MCF 10A (cell line): ENCODE measurements around the gene PAX6. TPM values are rescaled to one million over a fixed set of nuclear protein-coding genes. Genes with fewer than 3 reads are reported as not detected.

Experiments
- BruUV-seq: library from RNA; stranded (reverse); fragments of 400-500 nt; replicated peaks from 2 replicates; lab custom pipeline; 2021; lab: Mats Ljungman, UMichigan
- CTCF ChIA-PET: fragments of 300-600 bp; sonication (Branson Sonifier 250); formaldehyde crosslinking; extraction: SDS; loops from one replicate; lab custom pipeline; 2021; ENCODE audit warnings: antibody characterized with exemption, inconsistent platforms; lab: Yijun Ruan, JAX
- POLR2A ChIA-PET: fragments of 300-600, 350-650 bp; sonication (Branson Sonifier 250); formaldehyde crosslinking; extraction: SDS; loops from one replicate; lab custom pipeline; 2020; ENCODE audit warnings: antibody characterized with exemption, inconsistent platforms; lab: Yijun Ruan, JAX
- DNase-seq: peaks from one replicate; pipeline ENCODE4 v3.0.0-alpha.2; 2018; ENCODE audit not compliant: unreplicated experiment
- H3K27ac Mint-ChIP-seq: one replicate; pipeline ENCODE4 v1.8.0; 2022; ENCODE audit warnings: mild to moderate bottlenecking, low read depth, mixed read lengths; ENCODE audit not compliant: unreplicated experiment
- H3K27me3 Mint-ChIP-seq: one replicate; pipeline ENCODE4 v1.8.0; 2022; ENCODE audit warnings: mixed read lengths; ENCODE audit not compliant: insufficient read depth, unreplicated experiment
- H3K36me3 Mint-ChIP-seq: one replicate; pipeline ENCODE4 v1.8.0; 2022; ENCODE audit warnings: mild to moderate bottlenecking, moderate library complexity, mixed read lengths; ENCODE audit not compliant: insufficient read depth, unreplicated experiment
- H3K4me1 Mint-ChIP-seq: one replicate; pipeline ENCODE4 v1.8.0; 2022; ENCODE audit warnings: mixed read lengths; ENCODE audit not compliant: insufficient read depth, unreplicated experiment
- H3K4me3 Mint-ChIP-seq: one replicate; pipeline ENCODE4 v1.8.0; 2022; ENCODE audit warnings: mild to moderate bottlenecking, moderate library complexity, mixed read lengths; ENCODE audit not compliant: unreplicated experiment
- H3K9me3 Mint-ChIP-seq: one replicate; pipeline ENCODE4 v1.8.0; 2022; ENCODE audit warnings: mixed read lengths; ENCODE audit not compliant: unreplicated experiment
- intact Hi-C: fragments of 100-400 bp; cut with micrococcal nuclease; formaldehyde crosslinking; loops from 2 replicates; pipeline ENCODE4 v1.14.1; 2022
- total RNA-seq: library from RNA; stranded (reverse); gene quantifications from 2 replicates; pipeline ENCODE4 v1.2.3, GENCODE V29; 2022
- TF ChIP-seq, protein P1 (sequence below): fragments of 200-600 bp; IDR thresholded peaks from one replicate; pipeline ENCODE4 v1.8.0; 2022; ENCODE audit warnings: antibody characterized with exemption, mild to moderate bottlenecking; ENCODE audit not compliant: unreplicated experiment

PAX6 gene
- total RNA-seq, 1 experiment from 2014 or later, result not detected

- intact Hi-C loops, result no loop called here
- DNase-seq, result no peak
- Mint-ChIP-seq H3K36me3 (no peaks in the 10 kb centered on the region), H3K4me1 (peaks cover 6% of the 10 kb centered on the region), H3K9me3 (no peaks in the 10 kb centered on the region), H3K27me3 (peaks cover 54% of the 10 kb centered on the region), H3K27ac (no peak overlapping the region), H3K4me3 (no peak overlapping the region)
- TF ChIP-seq, protein P1, sequence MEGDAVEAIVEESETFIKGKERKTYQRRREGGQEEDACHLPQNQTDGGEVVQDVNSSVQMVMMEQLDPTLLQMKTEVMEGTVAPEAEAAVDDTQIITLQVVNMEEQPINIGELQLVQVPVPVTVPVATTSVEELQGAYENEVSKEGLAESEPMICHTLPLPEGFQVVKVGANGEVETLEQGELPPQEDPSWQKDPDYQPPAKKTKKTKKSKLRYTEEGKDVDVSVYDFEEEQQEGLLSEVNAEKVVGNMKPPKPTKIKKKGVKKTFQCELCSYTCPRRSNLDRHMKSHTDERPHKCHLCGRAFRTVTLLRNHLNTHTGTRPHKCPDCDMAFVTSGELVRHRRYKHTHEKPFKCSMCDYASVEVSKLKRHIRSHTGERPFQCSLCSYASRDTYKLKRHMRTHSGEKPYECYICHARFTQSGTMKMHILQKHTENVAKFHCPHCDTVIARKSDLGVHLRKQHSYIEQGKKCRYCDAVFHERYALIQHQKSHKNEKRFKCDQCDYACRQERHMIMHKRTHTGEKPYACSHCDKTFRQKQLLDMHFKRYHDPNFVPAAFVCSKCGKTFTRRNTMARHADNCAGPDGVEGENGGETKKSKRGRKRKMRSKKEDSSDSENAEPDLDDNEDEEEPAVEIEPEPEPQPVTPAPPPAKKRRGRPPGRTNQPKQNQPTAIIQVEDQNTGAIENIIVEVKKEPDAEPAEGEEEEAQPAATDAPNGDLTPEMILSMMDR, result no peak
- CTCF ChIA-PET, result interaction anchor here (0.6 to 1.4 kb wide), 2 partner anchors 168 to 294 kb away, joined by 4 to 6 read pairs; no protein-coding TSS in a partner anchor
- BruUV-seq, result no TSS peak
- POLR2A ChIA-PET, result interaction anchor here (0.6 kb wide), 1 partner anchor 161 kb away, joined by 3 read pairs; no protein-coding TSS in a partner anchor
Measured at GRCh38 chr11:31808721-31809540, 2.2 kb downstream of the PAX6 start.

DNA sequence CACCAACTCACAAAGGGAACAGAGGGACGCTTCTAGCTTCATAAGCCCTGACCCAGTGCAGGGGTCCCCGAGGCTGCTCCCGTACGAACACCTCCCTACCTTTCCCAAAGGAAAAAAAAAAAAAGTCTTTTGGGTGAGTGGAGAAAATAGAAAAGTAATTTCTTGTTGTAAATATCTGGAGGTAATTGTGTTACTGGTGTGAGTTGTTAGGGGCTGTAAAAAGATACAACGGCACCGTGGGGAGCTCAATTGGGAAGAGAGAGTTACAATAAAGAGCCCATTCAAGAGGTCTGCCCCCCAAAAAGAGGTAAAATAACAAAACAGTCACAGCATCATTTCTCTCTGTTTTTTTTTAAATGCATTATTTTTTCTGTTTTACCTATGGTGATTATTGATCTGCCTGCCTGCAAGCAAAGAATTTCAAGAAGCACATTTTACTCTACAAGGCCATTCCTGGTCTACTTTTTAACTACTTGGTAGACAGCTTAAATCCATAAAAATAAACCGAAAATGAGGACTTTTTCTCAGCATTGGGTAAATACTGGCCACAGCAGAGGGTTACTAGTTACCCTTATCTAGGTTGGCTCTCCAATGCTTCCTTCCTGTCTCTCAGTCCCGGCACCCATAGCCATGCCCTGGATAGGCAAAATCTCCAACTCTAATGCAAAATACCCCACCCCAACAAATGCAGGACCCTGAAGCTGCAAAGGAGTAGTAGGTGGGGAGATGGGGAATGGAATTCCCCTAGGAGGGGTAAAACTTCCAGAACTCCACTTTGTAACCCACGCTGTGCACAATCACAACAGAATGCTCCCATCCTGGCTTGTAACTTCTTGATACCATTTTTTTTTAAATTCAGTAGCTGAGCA lies 3.1 kb downstream of the PAX6 start:
- no peak for DNase-seq
- Mint-ChIP-seq H3K27ac (no peak overlapping the region), H3K9me3 (no peaks in the 10 kb centered on the region), H3K36me3 (no peaks in the 10 kb centered on the region), H3K4me1 (peaks cover 6% of the 10 kb centered on the region), H3K4me3 (no peak overlapping the region), H3K27me3 (peaks cover 63% of the 10 kb centered on the region)
- POLR2A ChIA-PET, result no interaction called here
- no TSS peak for BruUV-seq
- TF ChIP-seq, protein P1, result no peak
- CTCF ChIA-PET, result interaction anchor here (0.6 to 1.4 kb wide), 3 partner anchors 25 to 293 kb away, joined by 3 to 6 read pairs (median 4); no protein-coding TSS in a partner anchor
- intact Hi-C loops, result no loop called here

DNA sequence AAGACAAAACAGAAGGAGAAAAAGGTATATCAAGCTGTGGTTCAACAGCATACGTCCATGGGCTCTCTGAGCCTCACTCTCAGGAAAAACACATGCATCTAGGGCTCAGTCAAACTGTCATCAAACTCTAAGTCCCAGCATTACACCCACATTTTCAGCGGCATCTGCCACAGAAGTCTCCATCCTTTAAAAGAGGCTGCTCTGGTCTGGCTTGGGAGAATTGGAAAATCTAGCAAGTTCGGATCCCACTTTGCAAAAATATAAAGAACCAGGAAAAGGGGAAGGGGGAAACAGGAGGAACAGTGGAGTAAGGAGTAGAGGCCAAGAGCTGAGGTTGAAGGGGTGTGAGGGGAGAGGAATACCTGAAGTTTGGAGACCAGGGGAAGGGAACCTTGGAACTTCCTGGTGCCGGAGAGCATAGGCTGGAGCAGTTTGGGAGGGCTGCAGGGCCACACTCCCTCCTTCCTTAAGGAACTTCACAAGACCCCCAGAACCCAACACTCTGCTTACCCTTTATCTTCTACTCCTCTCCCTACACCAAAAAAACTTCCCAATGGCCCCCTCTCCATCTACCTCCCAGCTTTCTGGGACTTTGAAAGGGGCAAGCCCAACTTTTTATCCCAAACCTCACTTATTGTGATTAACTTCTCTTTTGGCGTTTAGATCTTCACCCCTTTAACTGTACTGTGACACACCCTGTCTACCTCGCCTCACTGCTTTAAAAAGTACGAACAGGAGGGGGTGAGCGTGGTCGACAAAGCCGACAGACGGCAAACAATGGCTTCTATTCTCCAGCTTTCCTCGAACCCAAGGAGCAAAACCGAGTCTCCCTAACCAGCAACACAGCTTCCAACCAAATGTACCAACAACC lies 4.0 kb downstream of the PAX6 start:
- TF ChIP-seq, protein P1, result no peak
- no peak for DNase-seq
- CTCF ChIA-PET, result no interaction called here
- H3K27me3 Mint-ChIP-seq, result peaks cover 72% of the 10 kb centered on the region
- no peaks in the 10 kb centered on the region for H3K36me3 Mint-ChIP-seq
- H3K27ac Mint-ChIP-seq, result no peak overlapping the region
- H3K9me3 Mint-ChIP-seq, result no peaks in the 10 kb centered on the region
- no TSS peak for BruUV-seq
- POLR2A ChIA-PET, result no interaction called here
- H3K4me1 Mint-ChIP-seq, result peaks cover 11% of the 10 kb centered on the region
- intact Hi-C loops, result no loop called here
- H3K4me3 Mint-ChIP-seq, result no peak overlapping the region
